D341Med (cell line): ENCODE results near the gene CTSE.

ENCODE experiments used
- DNase-seq: peaks from one replicate; pipeline ENCODE4 v3.0.0; 2012; ENCODE audit warnings: low spot score

CTSE gene

DNA sequence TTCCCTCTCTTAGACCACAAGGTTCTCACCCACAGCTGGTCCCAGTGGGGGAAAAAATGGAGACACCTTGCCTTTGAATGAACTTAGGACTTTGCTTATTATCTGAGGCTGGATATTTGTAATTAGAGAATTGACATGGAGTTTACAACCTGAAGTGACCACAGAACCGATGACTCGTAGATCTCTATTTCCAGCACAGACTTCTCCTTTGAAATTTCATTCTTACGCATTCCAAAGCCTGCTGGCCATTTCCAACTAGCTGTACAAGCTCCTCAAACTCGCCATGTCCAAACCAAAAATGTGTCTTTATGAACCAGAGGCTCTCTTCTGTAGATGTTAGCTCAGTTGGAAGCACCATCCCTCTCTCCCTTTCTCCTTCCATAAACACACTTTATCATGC is 32.5 kb downstream of the CTSE start:
- DNase-seq = no peak

DNA sequence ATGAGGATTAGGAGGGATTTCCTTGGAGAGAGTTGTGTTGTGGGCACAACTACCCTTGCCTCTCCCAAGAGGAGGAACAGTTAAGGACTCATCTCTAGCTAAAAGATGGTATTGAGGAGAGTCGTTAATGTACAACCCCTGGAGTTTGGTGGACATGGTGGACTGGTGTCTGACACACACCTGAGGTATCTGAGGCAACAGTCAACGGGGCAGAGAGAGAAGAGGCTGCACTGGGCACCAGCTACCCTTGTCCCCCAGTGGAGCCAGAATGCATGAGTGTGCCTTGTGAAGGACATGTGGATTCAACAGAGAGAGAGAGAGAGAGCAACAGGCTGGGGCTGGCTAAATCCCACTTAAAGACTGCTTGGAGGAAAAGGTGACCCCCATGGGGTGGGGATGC is 33.5 kb downstream of the CTSE start:
- no peak for DNase-seq

DNA sequence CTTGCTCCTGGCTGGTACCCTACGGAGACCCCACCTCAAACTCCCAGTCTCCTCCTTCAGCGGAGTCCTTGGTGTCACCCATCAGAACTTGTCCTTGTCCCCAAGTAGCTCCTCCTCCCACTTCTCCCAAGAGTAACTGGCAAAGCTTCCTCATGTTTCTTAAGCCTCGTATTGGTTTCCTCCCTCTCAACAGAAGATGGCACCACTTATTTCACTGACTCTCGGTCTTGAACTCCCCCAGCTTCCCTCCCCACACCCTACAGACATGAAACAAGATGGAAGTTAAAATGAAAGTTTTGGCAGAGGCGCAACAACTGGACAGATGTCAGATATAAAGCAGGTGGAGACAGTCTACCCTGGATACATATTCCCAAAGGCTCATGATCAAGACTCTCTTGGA is 33.9 kb downstream of the CTSE start:
- no peak for DNase-seq

DNA sequence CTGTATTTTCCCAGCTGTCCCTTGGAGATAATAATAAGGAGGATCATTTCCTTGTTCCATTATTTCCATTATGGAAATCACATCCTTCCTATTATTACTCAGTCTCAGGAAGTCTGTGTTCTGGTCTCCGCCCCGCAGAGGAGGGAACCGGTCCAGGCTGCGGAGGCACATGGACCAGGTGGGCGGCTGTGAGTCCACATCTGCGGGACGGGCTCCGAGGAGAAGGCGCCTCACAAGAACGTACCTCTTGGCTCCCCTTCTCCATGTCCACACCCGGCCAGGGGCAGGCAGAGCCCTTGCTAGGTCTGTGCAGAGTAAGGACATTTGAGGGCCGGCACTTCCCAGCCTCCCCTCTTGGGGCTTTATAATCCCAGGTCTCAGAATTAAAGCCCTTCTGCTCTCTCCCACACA is 35.1 kb downstream of the CTSE start:
- no peak for DNase-seq

DNA sequence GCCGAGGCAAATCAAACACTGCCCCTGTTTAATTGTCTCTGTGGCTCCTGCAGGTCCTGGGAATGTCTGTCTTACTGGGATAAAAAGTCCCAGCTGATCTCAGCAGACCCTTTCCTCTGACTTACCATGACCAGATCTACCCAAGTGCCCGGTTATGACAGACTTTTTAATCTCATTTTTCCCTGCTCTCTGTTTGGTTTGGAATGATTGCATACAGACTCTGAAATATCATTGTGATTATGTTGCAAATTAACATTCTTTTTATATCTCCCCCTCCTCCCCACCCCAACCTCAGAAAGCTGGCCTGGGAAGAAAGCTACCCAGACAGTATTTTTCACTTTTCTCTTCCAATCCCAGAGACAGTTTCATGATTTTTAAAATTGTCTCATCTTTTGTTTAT is 36.8 kb downstream of the CTSE start:
- no peak for DNase-seq

DNA sequence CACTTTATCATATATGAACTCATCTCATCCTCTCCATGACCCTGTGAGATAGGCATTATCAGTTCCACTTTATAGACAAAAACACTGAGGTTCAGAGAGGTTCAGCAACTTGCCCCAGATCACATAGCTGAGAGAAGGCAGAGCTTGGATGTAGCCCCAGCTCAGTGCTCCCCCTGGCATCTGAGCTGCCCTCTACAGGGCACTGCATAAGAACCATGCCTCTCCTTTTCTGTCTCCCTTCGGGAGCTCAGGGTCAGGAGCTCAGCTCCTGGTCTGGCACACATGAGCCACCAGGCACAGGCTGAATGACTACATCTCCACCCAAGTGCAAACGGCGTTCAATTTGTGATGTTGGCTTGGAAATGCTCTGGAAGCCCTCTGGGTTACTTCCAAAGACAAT is 37.4 kb downstream of the CTSE start:
- no peak for DNase-seq

DNA sequence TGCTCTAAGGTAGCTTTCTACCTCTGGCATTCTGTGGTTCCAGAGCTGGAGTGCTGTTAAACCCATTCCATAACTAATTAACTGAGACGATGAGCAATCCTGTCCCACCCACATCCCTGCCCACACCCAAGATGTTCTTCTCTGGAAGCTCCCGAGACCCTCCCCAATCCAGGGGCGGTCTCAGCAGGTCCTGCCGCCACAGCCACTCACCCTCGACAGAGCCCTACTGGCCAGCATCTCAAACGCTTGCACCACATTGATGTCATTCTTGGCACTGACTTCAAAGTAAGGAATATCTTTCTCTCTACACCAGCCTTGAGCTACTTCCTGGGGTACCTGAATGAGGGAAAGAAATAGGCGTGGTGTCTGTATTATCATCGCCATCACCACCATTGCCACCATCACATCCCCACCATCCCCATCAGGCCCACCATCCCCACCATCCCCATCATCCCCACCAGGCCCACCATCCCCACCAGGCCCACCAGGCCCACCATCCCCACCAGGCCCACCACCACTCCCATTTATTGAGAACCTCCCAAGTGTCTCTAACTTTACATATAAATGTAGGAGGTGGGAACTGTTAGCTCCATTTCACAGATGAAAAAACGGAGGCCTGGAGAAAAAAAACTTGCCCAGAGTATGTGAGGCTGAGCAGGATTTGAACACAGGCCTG is 38.2 kb downstream of the CTSE start:
- DNase-seq = no peak

- DNase-seq = peak; percentile 82
Measured at GRCh38 chr1:205983925-205984725, 39.6 kb downstream of the CTSE start.

- DNase-seq = no peak
Measured at GRCh38 chr1:205981257-205981656, 42.4 kb downstream of the CTSE start.

DNA sequence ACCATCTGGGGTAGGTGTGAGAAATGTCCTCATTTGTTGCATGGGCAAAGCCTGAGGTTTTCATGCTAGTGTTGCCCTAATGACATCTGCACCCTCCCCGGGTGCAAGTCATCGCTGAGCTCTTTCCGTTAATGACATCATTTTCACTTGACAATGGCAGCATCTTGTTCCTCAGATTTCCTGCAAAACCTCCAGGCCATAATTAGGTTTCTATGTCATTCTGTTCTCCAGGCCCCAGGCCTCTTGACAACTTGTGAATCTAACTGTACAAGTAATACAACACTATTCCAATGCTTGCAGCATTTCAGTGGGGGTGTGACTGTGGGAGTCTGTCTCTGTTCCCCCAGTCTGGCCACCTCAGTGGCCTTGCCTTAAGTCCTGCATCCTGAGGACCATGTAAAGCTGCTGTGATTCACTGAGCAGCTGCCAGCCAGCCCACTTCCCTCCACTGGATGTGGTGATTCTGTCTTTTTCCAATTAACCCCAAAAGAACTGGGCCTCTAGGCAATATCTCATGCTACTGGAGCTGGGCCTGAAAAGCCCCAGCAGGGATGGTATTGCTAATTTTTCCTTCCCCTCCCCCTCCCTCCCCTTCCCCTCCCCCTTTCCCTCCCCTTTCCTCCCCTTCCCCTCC is 43.3 kb downstream of the CTSE start:
- DNase-seq = no peak

DNA sequence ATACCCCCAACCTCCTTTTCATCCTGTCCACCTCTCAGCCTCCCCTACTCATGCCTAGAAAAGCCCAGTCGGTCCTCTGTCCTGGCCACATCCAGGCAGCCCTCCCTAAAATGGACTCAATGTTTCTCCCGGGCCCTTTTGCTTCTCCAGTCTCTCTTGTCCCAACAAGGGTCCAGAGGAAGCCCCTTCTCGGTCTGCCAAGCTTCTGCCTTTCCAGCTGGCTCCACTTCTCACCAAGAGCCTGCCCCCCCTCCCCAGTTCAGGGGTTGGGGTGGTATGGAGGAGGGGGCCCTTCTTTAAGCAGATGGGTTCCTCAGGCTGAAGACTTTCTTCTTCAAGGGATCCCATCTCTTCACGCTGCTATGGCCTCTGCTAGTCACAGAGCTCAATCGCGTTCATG is 44.4 kb downstream of the CTSE start:
- no peak for DNase-seq

DNA sequence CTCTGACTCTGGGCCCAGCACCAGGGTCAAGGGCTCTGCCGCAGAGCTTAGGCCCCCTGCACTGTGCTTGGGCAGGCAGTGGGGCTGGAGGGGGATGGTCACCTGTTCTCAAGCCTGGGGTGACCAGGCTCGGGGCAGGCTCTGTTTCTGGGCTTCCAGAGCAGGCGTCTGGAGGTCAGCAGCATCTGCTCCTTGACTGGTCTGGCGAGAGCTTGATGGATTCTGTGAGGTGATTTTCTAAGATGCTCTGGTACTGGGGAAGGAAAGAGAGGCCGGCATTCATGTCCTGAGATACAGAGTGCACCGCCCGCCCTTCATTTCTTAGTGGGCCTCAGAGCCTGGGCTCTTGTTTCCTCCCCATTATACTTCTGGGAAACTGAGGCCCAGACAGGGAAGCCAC is 45.0 kb downstream of the CTSE start:
- no peak for DNase-seq

DNA sequence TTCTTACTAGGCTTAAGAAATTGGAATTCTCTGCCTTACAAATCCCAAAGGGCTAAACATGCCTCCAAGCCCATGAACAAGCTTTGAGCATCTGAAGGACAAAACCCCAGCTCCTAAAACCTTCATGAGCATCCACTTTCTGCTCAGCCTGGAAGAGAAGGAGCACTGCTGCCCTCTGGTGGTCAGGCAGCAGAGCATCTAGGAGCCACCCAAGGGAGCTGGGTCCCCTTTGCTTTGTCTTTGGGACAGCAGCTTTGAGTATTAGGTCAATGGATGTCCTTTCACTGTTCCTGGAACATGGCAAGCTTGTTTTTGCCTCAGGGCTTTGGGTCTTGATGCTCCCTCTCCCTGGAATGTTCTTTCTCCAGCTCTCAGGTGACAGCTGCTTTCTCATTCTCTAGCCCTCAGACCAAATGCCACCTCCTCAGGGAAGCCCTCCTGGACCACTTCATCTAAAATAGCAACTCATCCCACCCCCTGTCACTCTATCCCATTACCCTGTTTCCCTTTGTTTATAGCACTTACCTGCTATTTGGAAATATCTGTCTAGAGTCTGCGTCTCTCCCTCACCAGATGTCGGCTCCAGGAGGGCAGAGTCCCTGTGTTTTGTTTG is 46.2 kb downstream of the CTSE start:
- peak; percentile 89 for DNase-seq

DNA sequence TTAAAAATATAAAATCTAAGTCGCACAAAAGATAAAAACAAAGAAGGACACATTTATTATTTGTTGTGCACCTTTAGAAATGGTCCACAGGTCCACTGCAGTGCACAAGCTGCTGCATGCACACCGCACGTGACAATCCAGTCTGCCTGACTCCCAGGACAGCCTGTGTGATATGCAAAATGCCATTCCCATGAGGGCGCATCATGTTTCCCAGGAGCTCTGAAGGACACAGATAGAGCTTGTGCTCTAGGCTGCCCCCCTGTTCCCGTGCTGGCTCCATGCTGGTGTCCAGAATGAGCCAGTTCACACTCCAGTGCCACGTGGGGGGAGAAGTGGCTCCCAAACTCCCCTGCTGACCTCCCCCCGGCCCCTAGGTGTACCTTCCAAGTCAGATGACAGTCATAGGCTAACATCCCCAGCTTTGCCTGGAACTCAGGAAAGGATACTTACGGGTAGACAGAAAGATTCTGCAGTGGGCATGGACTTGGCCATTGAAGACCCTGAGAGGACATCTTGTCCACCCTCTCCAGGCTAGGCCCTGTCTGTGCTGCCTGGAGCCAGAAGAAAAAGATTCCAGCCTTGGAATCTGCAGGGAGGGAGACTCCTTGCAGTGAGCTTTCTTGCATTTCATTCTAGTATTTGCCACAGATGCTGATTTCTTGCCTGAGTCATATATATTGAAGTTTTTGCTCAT is 46.8 kb downstream of the CTSE start:
- no peak for DNase-seq

- no peak for DNase-seq
Measured at GRCh38 chr1:205976036-205976435, 47.7 kb downstream of the CTSE start.

GRCh38 chr1:205975387-205975998 is 48.2 kb downstream of the CTSE start:
- DNase-seq = no peak

- no peak for DNase-seq
Measured at GRCh38 chr1:205974712-205975111, 49.0 kb downstream of the CTSE start.

GRCh38 chr1:205973377-205974232 is 50.1 kb downstream of the CTSE start:
- no peak for DNase-seq

- DNase-seq = no peak
Measured at GRCh38 chr1:205972491-205973168, 51.1 kb downstream of the CTSE start.

- DNase-seq = no peak
Measured at GRCh38 chr1:205972081-205972480, 51.6 kb downstream of the CTSE start.
